Vagina (tissue), 2 donors: ENCODE measurements around the gene GABRB3.

Experiments
- CTCF ChIP-seq, 3 experiments: fragments of 450-650 bp in 2 of 3; fragments of 200-600 bp in 1 of 3; sonication (generic) in 1 of 3; IDR thresholded peaks; one replicate each; pipeline ENCODE4 v1.5.1; 2017 to 2019; ENCODE audit warnings: antibody characterized with exemption in 3 of 3, mild to moderate bottlenecking in 2 of 3, moderate library complexity in 2 of 3
- POLR2A ChIP-seq, 2 donors: fragments of 450-650 bp; IDR thresholded peaks; one replicate each; pipeline ENCODE4 v1.6.1; 2017; ENCODE audit warnings: antibody characterized with exemption in 2 of 2, mild to moderate bottlenecking in 2 of 2, moderate library complexity in 2 of 2
- POLR2AphosphoS5 ChIP-seq, 2 donors: sonication (generic); formaldehyde crosslinking; IDR thresholded peaks; one replicate each; pipeline ENCODE4 v1.9.0; 2017; ENCODE audit warnings: antibody characterized with exemption in 2 of 2, mild to moderate bottlenecking in 2 of 2, low read depth in 1 of 2; ENCODE audit not compliant: insufficient read depth in 1 of 2

- no peak for TF ChIP-seq CTCF (IDR thresholded peaks at IDR 0.05)
- TF ChIP-seq POLR2A (IDR thresholded peaks at IDR 0.05): no peak
- no peak for TF ChIP-seq POLR2AphosphoS5 (IDR thresholded peaks at IDR 0.05; ENCODE audit: insufficient read depth in 1 of 2, low read depth in 1 of 2)
Measured at GRCh38 chr15:26641144-26641543, 131.7 kb downstream of the GABRB3 start.
